GM19463 (cell line): Measurements from ENCODE around the gene VAV3.
"Not testable (repeated sequence)": the region's sequence is repeated elsewhere in the genome, so short reads cannot be mapped to it uniquely, and the experiment has no call there.

Source experiments
- ATAC-seq: cut with Tn5 transposase; IDR thresholded peaks from one replicate; pipeline ENCODE4 v1.9.1; 2021; ENCODE audit warnings: mild to moderate bottlenecking, moderate library complexity; ENCODE audit not compliant: unreplicated experiment

VAV3 gene

DNA sequence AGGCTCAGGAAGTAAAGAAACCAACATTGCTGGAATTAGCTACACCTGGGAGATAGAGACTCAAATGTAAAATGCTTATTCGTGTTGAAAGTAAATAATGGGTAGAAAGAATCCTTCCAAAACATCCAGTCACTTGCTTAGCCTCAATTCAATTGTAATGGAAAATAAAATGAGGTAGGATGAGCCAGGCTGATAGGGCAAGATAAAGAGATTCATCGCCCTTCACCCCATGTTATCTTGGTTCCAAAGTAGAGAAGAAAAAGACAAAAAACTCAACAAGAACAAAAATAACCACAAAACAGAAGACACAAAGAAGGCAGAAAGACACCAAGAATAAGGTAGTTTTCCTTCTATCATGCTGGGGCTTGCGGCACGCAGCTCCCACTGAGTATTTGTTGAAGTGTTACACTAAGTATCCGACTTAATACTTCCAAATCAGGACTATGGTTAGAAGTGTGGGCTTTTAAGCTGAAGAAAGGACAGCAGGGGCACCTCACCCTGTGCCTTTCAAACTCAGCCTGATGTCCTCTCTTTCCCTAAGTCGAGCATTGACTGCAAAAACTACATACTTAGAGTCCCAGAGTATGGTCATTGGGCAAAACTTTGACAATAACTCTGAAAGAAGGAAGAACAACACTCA is 202.1 kb downstream of the VAV3 start:
- no peak for ATAC-seq

DNA sequence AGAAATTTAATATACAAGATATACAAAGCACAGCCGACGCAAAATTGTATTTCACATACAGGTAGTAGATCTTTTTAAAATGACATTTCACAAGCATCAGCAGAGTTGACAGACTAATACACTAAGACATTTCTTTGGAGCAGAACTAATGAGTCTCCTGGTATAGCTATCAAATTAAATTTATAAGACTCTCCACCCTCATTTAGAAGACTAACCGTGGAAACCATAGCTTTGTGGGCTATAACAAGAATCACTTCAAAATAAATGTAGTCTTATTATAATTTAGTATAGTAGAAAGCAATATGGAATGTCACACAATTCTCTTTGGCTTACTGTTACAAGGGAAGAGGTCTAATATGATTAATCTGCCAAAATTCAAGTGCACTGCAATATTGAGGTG is 204.9 kb downstream of the VAV3 start:
- no peak for ATAC-seq

DNA sequence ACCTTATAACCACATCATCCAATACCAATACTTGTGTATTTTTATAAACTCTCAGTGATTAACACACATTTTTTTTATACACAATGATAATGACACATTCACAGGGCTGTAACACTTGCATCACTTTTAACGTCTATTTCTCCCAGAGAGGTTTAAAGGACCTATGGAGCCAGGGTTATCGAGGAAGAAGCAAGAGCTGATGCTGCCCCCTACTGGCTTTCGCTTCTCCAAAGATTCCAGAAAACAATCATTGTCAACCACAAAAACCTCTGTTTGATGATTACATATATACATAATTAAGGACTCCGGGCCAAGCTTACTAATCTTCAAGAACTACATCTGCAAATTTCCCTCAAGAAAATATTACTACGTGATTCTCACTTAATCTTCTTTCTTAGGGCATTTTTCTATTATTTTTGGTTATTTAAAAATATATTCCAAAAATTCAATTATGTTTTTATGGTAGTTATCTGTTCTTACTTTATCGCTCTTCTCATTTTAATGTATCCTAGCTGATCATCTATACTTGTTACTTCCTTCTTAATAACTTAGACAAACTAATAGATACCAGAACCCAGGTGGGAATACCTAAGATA is 214.5 kb downstream of the VAV3 start:
- no peak for ATAC-seq

DNA sequence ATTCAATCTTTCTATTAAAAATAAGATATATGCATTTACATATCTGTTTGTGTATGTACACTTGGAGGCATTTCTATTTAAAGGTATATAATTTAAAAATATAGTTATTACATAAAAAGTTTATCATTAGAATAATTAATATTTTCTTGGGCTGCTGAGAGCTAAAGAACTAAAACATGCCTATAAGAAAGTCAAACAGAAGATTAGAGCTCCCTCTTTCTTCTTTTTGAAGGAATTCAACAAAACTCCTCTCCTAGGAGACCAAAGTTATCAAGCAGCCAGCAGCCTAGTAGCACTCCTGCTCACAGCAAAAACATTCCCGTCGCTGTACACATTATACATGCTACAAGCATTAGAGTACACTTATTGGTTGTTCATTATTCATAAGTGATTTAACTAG is 216.4 kb downstream of the VAV3 start:
- ATAC-seq, result no peak

DNA sequence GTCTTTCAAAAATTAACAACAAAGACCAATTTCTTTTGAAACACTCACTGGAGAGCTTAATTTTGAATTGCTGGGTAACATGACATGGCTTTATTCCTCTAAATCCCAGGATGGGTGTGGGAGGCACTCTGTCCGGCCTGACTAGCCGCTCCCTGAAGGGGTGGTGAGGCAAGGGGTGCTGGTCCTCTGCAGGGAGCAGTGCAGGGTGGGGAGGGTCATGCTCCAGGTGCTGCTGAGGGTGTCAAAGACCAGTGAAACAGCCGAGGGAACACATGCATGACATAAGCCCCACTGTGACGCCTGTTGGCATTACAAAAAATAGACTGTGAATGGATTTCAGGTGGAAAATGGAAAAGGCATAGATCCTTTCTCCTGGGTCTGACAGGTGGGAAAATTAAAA is 223.7 kb downstream of the VAV3 start:
- no peak for ATAC-seq

DNA sequence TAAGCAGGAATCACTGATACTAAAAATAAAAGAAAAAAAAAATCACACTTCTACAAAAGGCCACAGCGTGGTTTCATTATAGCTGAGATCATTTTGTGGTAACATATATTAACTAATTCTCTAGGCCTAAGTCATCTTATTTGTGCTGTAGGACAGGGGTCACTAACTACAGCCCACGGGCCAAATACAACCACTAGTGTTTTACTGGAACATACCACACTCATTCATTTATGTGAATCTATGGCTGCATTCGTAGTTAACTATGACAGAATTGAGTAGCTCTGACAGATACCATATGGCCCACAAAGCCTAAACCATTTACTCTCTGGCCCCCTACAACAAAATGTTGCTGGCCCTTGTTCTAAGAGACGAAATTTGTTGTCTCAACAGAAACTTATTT is 224.4 kb downstream of the VAV3 start:
- no peak for ATAC-seq

DNA sequence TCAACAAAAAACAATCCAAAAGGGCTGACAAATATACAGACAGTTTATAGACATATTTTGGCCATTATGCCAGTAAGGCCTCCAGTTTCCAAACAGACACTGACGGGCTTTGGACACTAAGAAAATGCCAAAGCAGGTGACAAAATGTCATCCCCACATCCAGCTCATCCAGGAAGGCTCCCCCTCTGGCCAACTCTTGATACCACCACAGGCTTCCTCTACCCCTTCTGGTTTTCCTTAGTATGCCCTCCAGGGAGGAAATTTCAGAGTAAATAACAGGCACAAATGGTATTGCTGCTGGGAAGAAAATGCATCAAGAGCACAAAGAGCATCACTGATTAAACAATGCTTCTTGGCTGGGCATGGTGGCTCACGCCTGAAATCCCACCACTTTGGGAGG is 225.3 kb downstream of the VAV3 start:
- no peak for ATAC-seq

DNA sequence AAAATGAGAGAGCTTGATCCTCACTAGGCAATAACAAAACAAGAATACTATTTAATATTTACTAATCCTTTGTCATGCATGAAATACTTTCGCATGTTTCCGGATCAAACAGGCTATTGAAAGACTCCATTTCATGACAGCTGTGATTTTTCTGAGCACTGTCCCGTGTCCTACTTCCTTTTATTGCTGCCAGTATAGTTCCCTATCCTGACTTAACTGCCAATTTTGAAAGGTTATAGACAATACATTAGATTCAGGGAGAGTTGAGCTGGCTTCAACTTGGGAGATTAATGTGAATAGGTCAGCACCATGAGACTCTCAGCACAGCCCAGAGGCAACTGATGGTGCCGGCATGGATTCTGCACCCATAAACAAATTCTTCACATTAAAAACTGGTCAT is 225.8 kb downstream of the VAV3 start:
- no peak for ATAC-seq

DNA sequence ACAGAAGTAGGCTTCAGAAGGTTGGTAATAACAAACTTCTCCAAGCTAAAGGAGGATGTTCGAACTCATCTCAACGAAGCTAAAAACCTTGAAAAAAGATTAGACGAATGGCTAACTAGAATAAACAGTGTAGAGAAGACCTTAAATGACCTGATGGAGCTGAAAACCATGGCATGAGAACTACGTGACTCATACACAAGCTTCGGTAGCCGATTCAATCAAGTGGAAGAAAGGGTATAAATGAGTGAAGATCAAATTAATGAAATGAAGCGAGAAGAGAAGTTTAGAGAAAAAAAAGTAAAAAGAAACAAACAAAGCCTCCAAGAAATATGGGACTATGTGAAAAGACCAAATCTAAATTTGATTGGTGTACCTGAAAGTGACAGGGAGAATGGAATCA is 231.6 kb downstream of the VAV3 start:
- not testable (repeated sequence) for ATAC-seq

DNA sequence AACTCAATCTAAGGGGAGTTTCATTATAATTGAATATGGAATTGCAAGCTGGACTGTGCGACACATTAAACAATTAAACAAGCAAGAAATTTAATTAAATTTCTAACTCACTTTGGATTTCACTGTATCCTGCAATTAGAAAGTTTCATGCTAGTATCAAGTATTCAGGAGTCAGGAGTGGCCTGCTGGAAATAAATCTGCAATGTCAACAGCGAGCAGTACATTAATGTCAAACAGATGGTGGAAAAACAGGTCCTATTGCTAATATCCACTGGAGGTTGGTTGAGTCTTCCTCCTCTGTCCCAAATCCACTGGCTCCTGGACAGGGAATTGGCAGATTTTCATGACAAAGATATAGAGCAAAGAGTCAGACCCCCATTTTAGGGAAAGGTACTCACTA is 237.1 kb downstream of the VAV3 start:
- ATAC-seq, result no peak

DNA sequence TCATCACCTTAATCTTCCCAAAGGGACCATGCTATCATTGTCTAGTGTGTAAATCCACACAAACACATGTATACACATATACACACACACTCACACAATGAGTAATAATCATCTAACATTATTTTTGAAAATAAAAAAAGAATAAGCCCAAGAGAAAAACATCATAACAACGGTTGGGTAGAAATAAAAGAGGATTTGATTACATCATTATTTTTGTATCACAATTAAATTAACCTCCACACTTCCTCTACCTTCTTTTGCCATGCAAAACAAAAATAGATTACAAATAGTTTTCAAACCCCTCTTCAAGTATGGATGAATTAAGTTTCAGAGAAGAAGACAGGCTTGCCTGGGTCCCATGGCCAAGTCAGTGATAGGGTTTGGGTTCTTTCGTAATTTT is 238.1 kb downstream of the VAV3 start:
- no peak for ATAC-seq

DNA sequence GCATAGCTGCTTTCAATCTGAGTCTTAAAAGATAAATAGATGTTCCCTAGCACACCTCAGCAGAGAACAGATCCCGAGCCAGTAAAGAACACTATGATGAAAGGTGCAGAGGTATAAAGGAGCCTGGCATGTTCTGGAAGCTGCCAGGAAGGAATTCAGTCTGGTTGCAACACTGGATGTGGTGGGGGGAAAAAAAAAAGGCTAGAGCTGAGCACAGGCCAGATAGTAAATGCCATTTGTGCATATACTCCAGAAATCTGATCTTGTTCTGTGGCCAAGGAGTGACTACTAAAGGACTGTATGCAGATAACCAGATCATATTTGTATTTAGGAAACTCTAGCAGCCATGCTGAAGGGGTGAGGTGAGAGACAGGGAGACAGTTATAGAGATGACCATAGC is 240.3 kb downstream of the VAV3 start:
- no peak for ATAC-seq

DNA sequence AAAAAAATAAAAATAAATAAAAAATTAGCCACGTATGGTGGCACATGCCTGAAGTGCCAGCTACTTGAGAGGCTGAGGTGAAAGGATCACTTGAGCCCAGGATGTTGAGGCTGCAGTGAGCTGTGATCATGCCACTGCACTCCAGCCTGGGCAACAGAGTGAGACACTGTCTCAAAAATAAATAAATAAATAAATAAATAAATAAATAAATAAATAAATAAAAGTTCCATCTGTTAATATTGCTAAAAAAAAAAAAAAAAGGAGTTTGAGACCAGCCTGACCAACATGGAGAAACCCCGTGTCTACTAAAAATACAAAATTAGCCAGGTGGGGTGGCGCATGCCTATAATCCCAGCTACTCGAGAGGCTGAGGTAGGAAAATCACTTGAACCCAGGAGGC is 244.8 kb downstream of the VAV3 start:
- not testable (repeated sequence) for ATAC-seq

DNA sequence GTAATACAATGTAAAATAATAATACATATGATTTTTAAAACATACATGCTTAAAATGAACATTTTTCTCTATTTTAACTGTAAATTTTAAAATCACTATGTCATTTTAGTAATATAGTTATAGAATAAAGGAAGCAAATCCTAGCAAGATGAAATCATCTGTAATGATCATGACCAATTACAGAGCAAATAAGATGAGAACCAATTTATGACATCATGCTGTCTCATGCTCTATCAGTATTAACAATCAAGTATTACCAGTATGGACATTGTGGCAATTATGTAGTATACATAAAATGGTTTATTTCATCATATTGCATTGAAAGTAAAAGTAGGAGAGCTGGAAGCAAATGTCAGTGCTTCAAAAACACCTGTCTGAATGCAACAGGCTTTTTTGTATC is 255.0 kb downstream of the VAV3 start:
- no peak for ATAC-seq

DNA sequence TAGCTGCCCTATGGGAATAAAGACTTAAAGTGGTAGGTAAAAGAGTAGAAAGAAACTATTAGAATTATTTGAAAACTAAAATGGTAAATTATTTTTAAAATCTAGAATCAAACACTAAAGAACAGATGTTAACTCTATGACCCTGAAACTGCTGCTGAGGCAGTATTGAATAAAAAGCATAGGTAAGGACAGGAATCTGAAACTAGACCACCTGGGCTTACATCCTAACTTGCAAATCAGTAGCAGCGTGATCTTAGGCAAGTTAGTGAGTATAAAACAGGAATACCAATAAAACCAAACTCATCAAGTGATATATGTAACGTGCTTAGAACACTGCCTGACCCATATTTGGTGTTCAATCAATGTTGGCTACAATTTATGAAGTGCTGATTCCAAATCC is 257.9 kb downstream of the VAV3 start:
- ATAC-seq, result no peak

DNA sequence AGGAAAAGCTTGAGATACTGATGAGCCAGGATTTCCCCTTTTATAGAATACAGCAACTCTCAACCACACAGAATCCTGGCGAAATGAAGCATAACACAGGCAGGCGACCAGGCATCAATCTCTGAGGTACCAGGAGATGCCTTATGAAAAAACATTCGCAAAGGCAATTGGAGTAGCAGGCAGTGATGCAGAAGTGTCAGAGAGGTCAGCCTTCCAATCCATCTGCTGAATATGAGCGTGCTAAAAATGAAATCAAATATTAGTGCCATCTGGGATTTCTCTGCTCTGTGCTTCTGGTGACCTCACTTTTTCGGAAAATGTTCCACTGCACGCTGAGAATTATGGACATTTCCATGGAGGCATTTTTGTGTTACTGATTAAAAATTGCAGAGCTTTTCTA is 258.8 kb downstream of the VAV3 start:
- no peak for ATAC-seq

DNA sequence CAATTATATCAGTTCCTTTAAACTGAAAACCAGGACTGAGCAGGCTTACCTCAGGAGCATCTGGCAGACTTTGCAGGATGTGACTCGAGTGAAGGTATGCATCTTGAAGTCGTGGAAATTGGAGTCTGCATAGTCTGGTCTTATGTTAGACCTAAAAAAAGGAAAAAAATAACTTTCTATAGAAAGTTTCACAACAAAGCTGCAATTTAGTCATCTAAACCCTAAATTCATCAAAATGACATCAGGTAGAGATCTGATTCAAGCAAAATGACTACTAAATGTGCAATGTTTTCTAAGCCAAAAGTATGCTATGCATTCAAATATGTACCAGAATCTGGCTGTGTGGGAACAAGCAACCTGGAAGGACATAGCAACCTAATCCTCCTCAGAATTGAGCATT is 260.1 kb downstream of the VAV3 start:
- ATAC-seq, result no peak

DNA sequence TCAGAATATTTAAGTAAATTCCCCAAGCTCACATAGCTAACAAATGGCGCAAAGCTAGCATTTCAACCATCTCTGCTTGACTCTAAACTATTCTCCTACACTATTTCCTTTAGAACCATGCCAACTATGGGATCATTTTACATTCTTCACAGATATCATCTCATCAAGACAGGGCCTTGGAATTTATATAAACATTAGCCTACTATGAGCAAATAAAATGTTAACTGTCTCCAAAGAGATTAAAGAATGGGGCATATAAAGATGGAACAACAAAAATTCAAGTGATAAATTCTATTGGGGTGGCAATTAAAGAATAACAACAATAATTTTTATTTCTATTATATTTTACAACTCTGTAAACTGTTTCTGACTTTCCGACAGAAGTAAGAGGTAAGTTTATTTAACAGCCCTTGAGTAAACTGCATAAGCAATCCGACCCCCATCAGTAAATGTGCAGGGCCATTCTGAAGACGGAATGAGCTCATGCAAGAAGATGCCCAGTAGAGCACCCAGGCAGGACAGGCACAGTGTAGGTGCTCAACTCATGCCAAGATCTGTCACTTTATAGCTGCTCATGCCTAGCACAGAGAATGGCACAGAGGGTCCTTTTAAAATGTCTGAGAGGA is 261.9 kb downstream of the VAV3 start:
- no peak for ATAC-seq

DNA sequence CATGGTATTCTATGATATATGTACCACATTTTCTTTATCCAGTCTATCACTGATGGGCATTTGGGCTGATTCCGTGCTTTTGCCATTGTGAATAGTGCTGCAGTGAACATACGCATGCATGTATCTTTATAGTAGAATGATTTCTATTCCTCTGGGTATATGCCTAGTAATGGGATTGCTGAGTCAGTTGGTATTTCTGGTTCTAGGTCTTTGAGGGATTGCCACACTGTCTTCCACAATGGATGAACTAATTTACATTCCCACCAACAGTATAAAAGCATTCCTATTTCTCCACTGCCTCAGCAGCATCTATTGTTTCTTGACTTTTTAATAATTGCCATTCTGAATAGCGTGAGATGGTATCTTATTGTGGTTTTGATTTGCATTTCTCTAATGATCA is 264.3 kb downstream of the VAV3 start:
- not testable (repeated sequence) for ATAC-seq

DNA sequence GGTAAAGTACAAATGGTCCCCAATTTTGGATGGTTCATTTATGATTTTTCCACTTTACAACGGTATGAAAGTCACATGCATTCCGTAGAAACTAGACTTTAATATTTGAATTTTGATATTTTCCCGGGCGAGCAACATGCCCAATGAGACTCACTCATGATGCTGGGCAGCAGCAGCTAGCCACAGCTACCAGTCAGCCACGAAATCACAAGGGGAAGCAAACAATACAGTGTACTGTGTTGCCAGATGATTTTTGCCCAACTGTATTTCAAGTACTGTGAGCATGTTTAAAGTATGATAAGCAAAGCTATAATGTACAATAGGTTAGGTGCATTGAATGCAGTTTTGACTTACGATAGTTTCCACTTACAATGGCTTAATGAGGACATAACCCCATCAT is 266.8 kb downstream of the VAV3 start:
- no peak for ATAC-seq

DNA sequence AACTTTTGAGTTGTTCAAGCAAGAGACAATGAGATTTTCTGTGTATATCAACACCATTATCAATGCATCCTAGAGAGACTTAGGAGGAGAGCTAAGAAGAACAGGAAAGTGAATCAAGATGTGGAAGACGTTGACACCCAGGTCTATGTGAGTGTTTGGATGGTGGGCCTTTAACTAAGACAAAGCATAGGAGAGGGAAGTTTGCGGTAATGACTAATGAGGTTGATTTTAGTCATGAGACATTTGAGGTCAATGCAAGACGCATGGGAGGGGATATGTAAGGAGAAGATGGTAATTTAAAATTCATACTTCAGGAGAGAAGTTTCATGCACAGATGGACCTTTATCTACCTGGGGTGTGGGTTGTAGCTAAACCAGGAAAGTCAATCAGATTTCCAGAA is 269.6 kb downstream of the VAV3 start:
- no peak for ATAC-seq

DNA sequence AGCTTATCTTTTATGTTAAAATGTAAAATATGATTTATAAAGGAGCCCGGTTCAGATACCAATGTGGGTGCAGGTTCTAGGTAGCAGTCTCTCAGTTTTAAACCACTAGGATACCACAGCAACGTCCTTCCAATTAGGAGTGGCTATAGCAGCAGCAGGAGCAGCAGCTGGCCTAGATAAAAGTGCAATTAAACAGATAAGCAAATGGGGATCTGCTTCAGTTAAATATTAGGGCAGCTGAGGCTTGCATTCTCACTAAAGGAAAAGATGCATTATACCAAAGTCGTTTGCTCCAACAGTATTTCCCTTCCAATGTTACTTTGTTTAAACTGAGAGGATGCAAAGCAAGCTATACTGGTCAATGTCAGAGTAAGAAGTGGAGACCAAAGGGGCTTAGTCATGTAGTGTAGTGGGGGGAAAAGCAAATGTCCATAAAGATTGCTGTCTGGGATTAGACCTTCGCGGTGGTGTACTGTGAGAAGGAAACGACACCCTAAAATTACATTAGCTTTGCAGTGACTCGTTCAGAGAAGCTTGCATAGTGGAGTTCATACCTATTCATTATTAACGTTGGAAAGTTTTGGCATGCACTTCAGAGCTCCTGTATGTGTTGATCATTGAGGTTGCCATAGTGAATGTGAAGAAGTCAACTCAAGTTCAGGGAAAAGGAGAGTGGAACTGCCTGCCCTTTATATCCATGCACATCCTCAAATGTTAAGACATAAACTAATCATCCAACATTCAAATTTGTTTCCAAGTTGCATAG is 272.2 kb downstream of the VAV3 start:
- no peak for ATAC-seq
